Measurements from ENCODE around the gene PDZK1. TPM values are rescaled to one million over a fixed set of nuclear protein-coding genes. Genes with fewer than 3 reads are reported as not detected.
"Not testable (repeated sequence)": the region's sequence is repeated elsewhere in the genome, so short reads cannot be mapped to it uniquely, and the experiment has no call there.

The PDZK1 gene
- total and polyA plus RNA-seq, 2 of the 8 experiments (the other 6 are each of a cell fraction or from before 2014, with no cell fraction given): 0.17 TPM; not detected in 1

DNA sequence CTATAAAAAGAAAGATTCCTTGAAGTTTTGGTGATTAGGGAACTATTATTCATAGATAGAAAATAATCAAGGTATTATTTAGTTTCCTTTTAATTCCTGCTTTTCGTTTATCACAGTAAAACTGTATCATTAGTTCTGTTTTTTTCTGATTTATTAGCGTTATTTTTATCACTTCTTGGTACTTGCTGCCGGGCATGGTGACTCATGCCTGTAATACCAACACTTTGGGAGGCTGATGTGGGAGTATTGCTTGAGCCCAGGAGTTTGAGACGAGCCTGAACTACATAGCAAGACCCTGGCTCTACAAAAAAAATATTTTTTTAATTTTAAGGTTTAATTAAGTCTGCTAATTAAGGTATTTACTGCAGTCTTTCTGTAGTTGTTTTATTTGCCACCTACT is 42.2 kb downstream of the PDZK1 start:
- H3K4ac ChIP-seq (replicated peaks; ENCODE audit: insufficient read length, low read depth, low read length); H2AFZ ChIP-seq (ENCODE audit: low read length); H3K23ac ChIP-seq (ENCODE audit: insufficient read length); H3K27me3 ChIP-seq (replicated peaks in 1 of 4; ENCODE audit: control insufficient read depth in 3 of 4, extremely low read depth in 1 of 4, insufficient read depth in 3 of 4, low read length in 3 of 4); H3K79me2 ChIP-seq (ENCODE audit: control insufficient read depth in 1 of 2, insufficient read depth in 2 of 2, low read length in 2 of 2); H3K79me1 ChIP-seq (ENCODE audit: low read depth, low read length); H3K14ac ChIP-seq (ENCODE audit: insufficient read length); H4K91ac ChIP-seq (replicated peaks; ENCODE audit: insufficient read length, low read length); POLR2A ChIA-PET (ENCODE audit: partially characterized antibody); FAIRE-seq; H3K27ac ChIP-seq (ENCODE audit: low read depth, low read length); CTCF ChIA-PET (ENCODE audit: partially characterized antibody); H2BK120ac ChIP-seq (replicated peaks; ENCODE audit: low read depth, low read length); H4K20me1 ChIP-seq (replicated peaks in 1 of 2; ENCODE audit: control insufficient read depth in 1 of 2, insufficient read depth in 2 of 2, low read length in 2 of 2); H3K36me3 ChIP-seq (ENCODE audit: control insufficient read depth in 2 of 4, insufficient read depth in 4 of 4, low read length in 3 of 4); H4K5ac ChIP-seq (ENCODE audit: insufficient read length, low read depth, low read length); H2AK5ac ChIP-seq (ENCODE audit: low read depth, low read length); H3K4me3 ChIP-seq (ENCODE audit: extremely low read depth in 1 of 4, insufficient read depth in 2 of 4, low read depth in 3 of 4, low read length in 4 of 4); H3K9me3 ChIP-seq (ENCODE audit: insufficient read depth in 2 of 2, low read depth in 1 of 2, low read length in 1 of 2); H3K18ac ChIP-seq (ENCODE audit: extremely low read depth, low read length); H3K9ac ChIP-seq (replicated peaks in 1 of 4; ENCODE audit: extremely low read depth in 1 of 4, low read depth in 3 of 4, low read length in 3 of 4); H3K23me2 ChIP-seq (ENCODE audit: low read depth, low read length); H4K8ac ChIP-seq (ENCODE audit: extremely low read depth, insufficient read depth, low read length); H2BK20ac ChIP-seq (ENCODE audit: low read length); DNase-seq (ENCODE audit: low read depth in 1 of 2, low spot score in 2 of 2); H2BK12ac ChIP-seq (ENCODE audit: low read depth, low read length); H3K4me1 ChIP-seq (replicated peaks in 1 of 4; ENCODE audit: control insufficient read depth in 3 of 4, insufficient read depth in 4 of 4, low read length in 3 of 4); H2BK15ac ChIP-seq (ENCODE audit: low read length); H3K4me2 ChIP-seq (ENCODE audit: insufficient read depth in 1 of 2, low read depth in 2 of 2, low read length in 2 of 2); H3K56ac ChIP-seq (replicated peaks; ENCODE audit: insufficient read length, low read depth, low read length); H2BK5ac ChIP-seq (ENCODE audit: low read depth, low read length): not testable (repeated sequence)
- WGBS, 2 experiments (ENCODE audit: extremely low coverage in 1 of 2, insufficient coverage in 1 of 2, insufficient read length in 1 of 2, insufficient replicate concordance in 2 of 2, low coverage in 1 of 2, low lambda C conversion rate in 2 of 2, missing lambda C conversion rate in 1 of 2): 85% methylated on average over 4 of the region's 4 CpGs; no CpG with 5 or more reads in 1 of the 2 experiments

DNA sequence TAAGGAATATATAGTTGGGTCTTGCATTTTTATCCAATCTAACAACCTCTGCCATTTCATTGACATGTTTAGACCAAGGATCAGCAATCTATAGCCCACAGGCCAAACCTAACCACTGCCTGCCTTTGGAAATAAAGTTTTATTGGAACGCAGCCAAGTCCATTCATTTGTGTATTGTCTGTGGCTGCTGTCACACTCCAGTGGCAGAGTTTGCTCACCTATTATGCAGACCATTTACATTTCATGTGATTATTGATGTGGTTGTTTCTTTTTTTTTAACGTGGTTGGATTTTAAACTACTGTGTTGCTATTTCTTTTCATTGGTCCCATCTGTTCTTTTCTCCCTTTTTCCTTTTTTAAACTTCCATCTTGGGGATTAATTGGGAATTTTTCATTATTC is 44.7 kb downstream of the PDZK1 start:
- H2BK12ac ChIP-seq (ENCODE audit: low read depth, low read length); H2AK5ac ChIP-seq (ENCODE audit: low read depth, low read length); FAIRE-seq; H3K18ac ChIP-seq (ENCODE audit: extremely low read depth, low read length); H3K4me2 ChIP-seq (ENCODE audit: insufficient read depth in 1 of 2, low read depth in 2 of 2, low read length in 2 of 2); H2BK120ac ChIP-seq (replicated peaks; ENCODE audit: low read depth, low read length); H3K27ac ChIP-seq (ENCODE audit: low read depth, low read length); H2BK15ac ChIP-seq (ENCODE audit: low read length); H4K91ac ChIP-seq (replicated peaks; ENCODE audit: insufficient read length, low read length); DNase-seq (ENCODE audit: low read depth in 1 of 2, low spot score in 2 of 2); H3K27me3 ChIP-seq (replicated peaks in 1 of 4; ENCODE audit: control insufficient read depth in 3 of 4, extremely low read depth in 1 of 4, insufficient read depth in 3 of 4, low read length in 3 of 4); H3K9me3 ChIP-seq (ENCODE audit: insufficient read depth in 2 of 2, low read depth in 1 of 2, low read length in 1 of 2); H3K9ac ChIP-seq (replicated peaks in 1 of 4; ENCODE audit: extremely low read depth in 1 of 4, low read depth in 3 of 4, low read length in 3 of 4); POLR2A ChIA-PET (ENCODE audit: partially characterized antibody); H3K36me3 ChIP-seq (ENCODE audit: control insufficient read depth in 2 of 4, insufficient read depth in 4 of 4, low read length in 3 of 4); H3K79me2 ChIP-seq (ENCODE audit: control insufficient read depth in 1 of 2, insufficient read depth in 2 of 2, low read length in 2 of 2); H4K8ac ChIP-seq (ENCODE audit: extremely low read depth, insufficient read depth, low read length); H4K20me1 ChIP-seq (replicated peaks in 1 of 2; ENCODE audit: control insufficient read depth in 1 of 2, insufficient read depth in 2 of 2, low read length in 2 of 2); H3K79me1 ChIP-seq (ENCODE audit: low read depth, low read length); H3K14ac ChIP-seq (ENCODE audit: insufficient read length); H2BK5ac ChIP-seq (ENCODE audit: low read depth, low read length); H3K4ac ChIP-seq (replicated peaks; ENCODE audit: insufficient read length, low read depth, low read length); CTCF ChIA-PET (ENCODE audit: partially characterized antibody); H3K23me2 ChIP-seq (ENCODE audit: low read depth, low read length); H2BK20ac ChIP-seq (ENCODE audit: low read length); H3K4me1 ChIP-seq (replicated peaks in 1 of 4; ENCODE audit: control insufficient read depth in 3 of 4, insufficient read depth in 4 of 4, low read length in 3 of 4); H3K56ac ChIP-seq (replicated peaks; ENCODE audit: insufficient read length, low read depth, low read length); H4K5ac ChIP-seq (ENCODE audit: insufficient read length, low read depth, low read length); H2AFZ ChIP-seq (ENCODE audit: low read length); H3K4me3 ChIP-seq (ENCODE audit: extremely low read depth in 1 of 4, insufficient read depth in 2 of 4, low read depth in 3 of 4, low read length in 4 of 4); H3K23ac ChIP-seq (ENCODE audit: insufficient read length): not testable (repeated sequence)
- WGBS, 2 experiments (ENCODE audit: extremely low coverage in 1 of 2, insufficient coverage in 1 of 2, insufficient read length in 1 of 2, insufficient replicate concordance in 2 of 2, low coverage in 1 of 2, low lambda C conversion rate in 2 of 2, missing lambda C conversion rate in 1 of 2): 87% methylated on average over 2 of the region's 2 CpGs; no CpG with 5 or more reads in 1 of the 2 experiments
